Panc1 (cell line): Measurements from ENCODE around the gene MAML3. TPM values are rescaled to one million over a fixed set of nuclear protein-coding genes. Genes with fewer than 3 reads are reported as not detected.

Experiments used
- ATAC-seq: fragments of 200-7000 bp; cut with Tn5 transposase; 2 replicates; pipeline ENCODE4 v1.9.1; 2020; ENCODE audit warnings: mild to moderate bottlenecking, moderate library complexity
- BruUV-seq: library from RNA; stranded (reverse); fragments of 400-500 nt; replicated peaks from 2 replicates; lab custom pipeline; 2021; lab: Mats Ljungman, UMichigan
- CTCF ChIA-PET: fragments of 300-600 bp; sonication (Branson Sonifier 250); formaldehyde crosslinking; loops from one replicate; lab custom pipeline; 2022; ENCODE audit warnings: antibody characterized with exemption; lab: Charles Lee
- POLR2A ChIA-PET: fragments of 300-600 bp; sonication (Branson Sonifier 250); formaldehyde crosslinking; loops from one replicate; lab custom pipeline; 2022; ENCODE audit warnings: antibody characterized with exemption; lab: Charles Lee
- DNase-seq: peaks from one replicate; pipeline ENCODE4 v3.0.0-alpha.2; 2010; ENCODE audit warnings: low read depth, low spot score
- H3K27ac ChIP-seq: 2 replicates; pipeline ENCODE4 v1.5.1; 2011; ENCODE audit warnings: mild to moderate bottlenecking, low read length, inconsistent platforms
- H3K27me3 ChIP-seq: fragments of 200-500 bp; sonication (Bioruptor generic); 2 replicates; pipeline ENCODE4 v1.6.0; 2014; ENCODE audit warnings: low read length, inconsistent platforms; ENCODE audit not compliant: control insufficient read depth, insufficient read depth
- H3K36me3 ChIP-seq: fragments of 200-500 bp; sonication (Bioruptor generic); 2 replicates; pipeline ENCODE4 v1.5.1; 2014; ENCODE audit warnings: inconsistent platforms, mild to moderate bottlenecking, low read length, moderate library complexity; ENCODE audit not compliant: control insufficient read depth, insufficient read depth
- H3K4me1 ChIP-seq: 2 replicates; pipeline ENCODE4 v1.5.1; 2011; ENCODE audit warnings: inconsistent platforms, mild to moderate bottlenecking, low read length, moderate library complexity; ENCODE audit not compliant: control insufficient read depth, insufficient read depth
- H3K4me3 ChIP-seq, 2 experiments: 2 replicates each; pipeline ENCODE4 v1.5.1; 2011 to 2012; ENCODE audit warnings: low read depth in 2 of 2, low read length in 2 of 2, mild to moderate bottlenecking in 2 of 2, inconsistent platforms in 1 of 2, moderate library complexity in 1 of 2
- H3K9me3 ChIP-seq: fragments of 200-500 bp; sonication (Bioruptor generic); 2 replicates; pipeline ENCODE4 v1.5.1; 2014; ENCODE audit warnings: low read depth, mild to moderate bottlenecking, inconsistent platforms, low read length, moderate library complexity; ENCODE audit not compliant: control insufficient read depth, insufficient read depth
- POLR2AphosphoS5 ChIP-seq: IDR thresholded peaks from 2 replicates; pipeline ENCODE4 v1.6.1; 2012; ENCODE audit warnings: mild to moderate bottlenecking, low read depth, low read length, moderate library complexity
- SIN3A ChIP-seq: IDR thresholded peaks from 2 replicates; pipeline ENCODE4 v1.6.1; 2012; ENCODE audit warnings: low read depth, mild to moderate bottlenecking, low read length, moderate library complexity, borderline replicate concordance; ENCODE audit not compliant: insufficient read depth
- TCF7L2 ChIP-seq: IDR thresholded peaks from 2 replicates; pipeline ENCODE4 v1.6.1; 2011; ENCODE audit warnings: mild to moderate bottlenecking, low read depth, low read length, inconsistent platforms
- in situ Hi-C: cut with HindIII; loops from 2 replicates; pipeline ENCODE4 v1.10.0; 2016; ENCODE audit warnings: low sequenced_read_pairs, low pct_unique_long_range_greater_than_20kb
- intact Hi-C: fragments of 100-400 bp; cut with micrococcal nuclease; formaldehyde crosslinking; loops from one replicate; pipeline ENCODE4 v1.10.0; 2022; ENCODE audit not compliant: unreplicated experiment
- total RNA-seq: library from RNA; stranded (reverse); gene quantifications from one replicate; pipeline ENCODE4 v1.2.1, GENCODE V29; 2021; ENCODE audit not compliant: unreplicated experiment
- TF ChIP-seq, protein P1 (sequence below): fragments of 450-650 bp; IDR thresholded peaks from 2 replicates; pipeline ENCODE4 v1.5.1; 2017; ENCODE audit warnings: mild to moderate bottlenecking
- TF ChIP-seq, protein P2 (sequence below), 2 experiments: IDR thresholded peaks; 2 replicates each; pipeline ENCODE4 v1.6.1; 2011 to 2012; ENCODE audit warnings: low read depth in 2 of 2, control low read depth in 1 of 2, low read length in 1 of 2, mild to moderate bottlenecking in 1 of 2, moderate library complexity in 1 of 2; ENCODE audit not compliant: insufficient read depth in 1 of 2

Gene MAML3
- total RNA-seq, 1 experiment from 2014 or later: 7.7 TPM

DNA sequence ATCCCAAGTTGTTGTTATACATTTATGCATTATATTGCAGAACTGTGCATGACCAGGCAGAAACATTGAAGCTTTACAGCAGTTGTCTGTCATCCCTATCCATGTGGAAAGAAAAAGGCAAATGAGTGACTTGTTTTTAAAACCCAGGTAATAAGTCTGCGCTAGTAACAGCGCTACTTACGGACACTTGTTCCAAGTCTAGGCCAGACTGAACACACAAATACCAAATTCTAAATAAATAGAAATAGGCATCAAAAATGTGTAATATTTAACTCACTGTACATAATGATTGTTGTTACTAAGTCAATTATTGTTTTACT, 548 bp upstream of the MAML3 start:
- in situ Hi-C loops: no loop called here

GRCh38 chr4:140153419-140153717, 616 bp downstream of the MAML3 start:
- intact Hi-C loops: loop anchor here (5.0 to 10.0 kb wide), 3 partner anchors 56 to 419 kb away; no protein-coding TSS in a partner anchor

More for the DNA sequence above, 548 bp upstream of the MAML3 start:
- intact Hi-C loops: loop anchor here (1.0 to 10.0 kb wide), 4 partner anchors 57 to 420 kb away; no protein-coding TSS in a partner anchor
- ATAC-seq (no peak), DNase-seq (no peak)
- peak overlapping the region; percentile 83 for H3K27ac ChIP-seq
- CTCF ChIA-PET: no interaction called here
- peak overlapping the region; percentile 82 to 95 for H3K4me3 ChIP-seq
- no peaks in the 10 kb centered on the region for H3K36me3 ChIP-seq
- H3K9me3 ChIP-seq: no peaks in the 10 kb centered on the region
- no peaks in the 10 kb centered on the region for H3K27me3 ChIP-seq
- TF ChIP-seq, protein P1, sequence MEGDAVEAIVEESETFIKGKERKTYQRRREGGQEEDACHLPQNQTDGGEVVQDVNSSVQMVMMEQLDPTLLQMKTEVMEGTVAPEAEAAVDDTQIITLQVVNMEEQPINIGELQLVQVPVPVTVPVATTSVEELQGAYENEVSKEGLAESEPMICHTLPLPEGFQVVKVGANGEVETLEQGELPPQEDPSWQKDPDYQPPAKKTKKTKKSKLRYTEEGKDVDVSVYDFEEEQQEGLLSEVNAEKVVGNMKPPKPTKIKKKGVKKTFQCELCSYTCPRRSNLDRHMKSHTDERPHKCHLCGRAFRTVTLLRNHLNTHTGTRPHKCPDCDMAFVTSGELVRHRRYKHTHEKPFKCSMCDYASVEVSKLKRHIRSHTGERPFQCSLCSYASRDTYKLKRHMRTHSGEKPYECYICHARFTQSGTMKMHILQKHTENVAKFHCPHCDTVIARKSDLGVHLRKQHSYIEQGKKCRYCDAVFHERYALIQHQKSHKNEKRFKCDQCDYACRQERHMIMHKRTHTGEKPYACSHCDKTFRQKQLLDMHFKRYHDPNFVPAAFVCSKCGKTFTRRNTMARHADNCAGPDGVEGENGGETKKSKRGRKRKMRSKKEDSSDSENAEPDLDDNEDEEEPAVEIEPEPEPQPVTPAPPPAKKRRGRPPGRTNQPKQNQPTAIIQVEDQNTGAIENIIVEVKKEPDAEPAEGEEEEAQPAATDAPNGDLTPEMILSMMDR: no peak
- TF ChIP-seq, protein P2, sequence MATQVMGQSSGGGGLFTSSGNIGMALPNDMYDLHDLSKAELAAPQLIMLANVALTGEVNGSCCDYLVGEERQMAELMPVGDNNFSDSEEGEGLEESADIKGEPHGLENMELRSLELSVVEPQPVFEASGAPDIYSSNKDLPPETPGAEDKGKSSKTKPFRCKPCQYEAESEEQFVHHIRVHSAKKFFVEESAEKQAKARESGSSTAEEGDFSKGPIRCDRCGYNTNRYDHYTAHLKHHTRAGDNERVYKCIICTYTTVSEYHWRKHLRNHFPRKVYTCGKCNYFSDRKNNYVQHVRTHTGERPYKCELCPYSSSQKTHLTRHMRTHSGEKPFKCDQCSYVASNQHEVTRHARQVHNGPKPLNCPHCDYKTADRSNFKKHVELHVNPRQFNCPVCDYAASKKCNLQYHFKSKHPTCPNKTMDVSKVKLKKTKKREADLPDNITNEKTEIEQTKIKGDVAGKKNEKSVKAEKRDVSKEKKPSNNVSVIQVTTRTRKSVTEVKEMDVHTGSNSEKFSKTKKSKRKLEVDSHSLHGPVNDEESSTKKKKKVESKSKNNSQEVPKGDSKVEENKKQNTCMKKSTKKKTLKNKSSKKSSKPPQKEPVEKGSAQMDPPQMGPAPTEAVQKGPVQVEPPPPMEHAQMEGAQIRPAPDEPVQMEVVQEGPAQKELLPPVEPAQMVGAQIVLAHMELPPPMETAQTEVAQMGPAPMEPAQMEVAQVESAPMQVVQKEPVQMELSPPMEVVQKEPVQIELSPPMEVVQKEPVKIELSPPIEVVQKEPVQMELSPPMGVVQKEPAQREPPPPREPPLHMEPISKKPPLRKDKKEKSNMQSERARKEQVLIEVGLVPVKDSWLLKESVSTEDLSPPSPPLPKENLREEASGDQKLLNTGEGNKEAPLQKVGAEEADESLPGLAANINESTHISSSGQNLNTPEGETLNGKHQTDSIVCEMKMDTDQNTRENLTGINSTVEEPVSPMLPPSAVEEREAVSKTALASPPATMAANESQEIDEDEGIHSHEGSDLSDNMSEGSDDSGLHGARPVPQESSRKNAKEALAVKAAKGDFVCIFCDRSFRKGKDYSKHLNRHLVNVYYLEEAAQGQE (IDR thresholded peaks at IDR 0.05; ENCODE audit: insufficient read depth in 1 of 2, low read depth in 2 of 2, low read length in 1 of 2): no peak
- TF ChIP-seq TCF7L2: no peak
- TF ChIP-seq SIN3A: no peak
- TF ChIP-seq POLR2AphosphoS5: no peak
- BruUV-seq: no TSS peak
- H3K4me1 ChIP-seq: peaks cover 6% of the 10 kb centered on the region
- POLR2A ChIA-PET: no interaction called here

More at GRCh38 chr4:140153419-140153717, 616 bp downstream of the MAML3 start:
- BruUV-seq: no TSS peak
- Histone ChIP-seq H3K9me3 (no peaks in the 10 kb centered on the region), H3K4me1 (peaks cover 18% of the 10 kb centered on the region), H3K27me3 (no peaks in the 10 kb centered on the region), H3K4me3 (peak overlapping the region; percentile 82 to 95), H3K27ac (peak overlapping the region; percentile 89), H3K36me3 (no peaks in the 10 kb centered on the region)
- DNase-seq (no peak), ATAC-seq (no peak)
- ChIA-PET POLR2A (interaction anchor here (1.1 to 4.1 kb wide), 2 partner anchors 58 to 64 kb away, joined by 4 to 28 read pairs; no protein-coding TSS in a partner anchor), CTCF (interaction anchor here (0.6 kb wide), 1 partner anchor 187 kb away, joined by 4 read pairs; no protein-coding TSS in a partner anchor)
- TF ChIP-seq, protein P2 (IDR thresholded peaks at IDR 0.05; ENCODE audit: insufficient read depth in 1 of 2, low read depth in 2 of 2, low read length in 1 of 2): no peak
- TF ChIP-seq POLR2AphosphoS5: no peak
- TF ChIP-seq TCF7L2: no peak
- no peak for TF ChIP-seq SIN3A
- TF ChIP-seq, protein P1: no peak
- in situ Hi-C loops: no loop called here
